HUES64 (cell line): ENCODE measurements around the gene SLC1A3.

Source experiments
- H3K27ac ChIP-seq: 2 replicates; pipeline ENCODE4 v1.7.0; 2013; ENCODE audit warnings: low read depth, low read length, inconsistent platforms
- H3K27me3 ChIP-seq: 2 replicates; pipeline ENCODE4 v1.6.1; 2013; ENCODE audit warnings: mild to moderate bottlenecking, low read length; ENCODE audit not compliant: insufficient read depth
- H3K36me3 ChIP-seq: 2 replicates; pipeline ENCODE4 v1.6.1; 2013; ENCODE audit warnings: mild to moderate bottlenecking, low read length; ENCODE audit not compliant: insufficient read depth
- H3K4me1 ChIP-seq: 2 replicates; pipeline ENCODE4 v1.6.1; 2013; ENCODE audit warnings: mild to moderate bottlenecking, low read length, moderate library complexity; ENCODE audit not compliant: insufficient read depth
- H3K4me3 ChIP-seq: 2 replicates; pipeline ENCODE4 v1.5.1; 2013; ENCODE audit warnings: mild to moderate bottlenecking, low read length, moderate library complexity
- H3K9ac ChIP-seq: 2 replicates; pipeline ENCODE4 v1.6.1; 2013; ENCODE audit warnings: mild to moderate bottlenecking, low read depth, low read length
- H3K9me3 ChIP-seq: 2 replicates; pipeline ENCODE4 v1.6.1; 2013; ENCODE audit warnings: low read depth, low read length; ENCODE audit not compliant: insufficient read depth
- WGBS: fragments of 150-250, 120-280 bp; methylation state at CpG from one replicate; pipeline ENCODE4 v1.1.7; 2013; ENCODE audit warnings: missing lambda C conversion rate; 5-methylcytosine and 5-hydroxymethylcytosine counted together

SLC1A3 gene

GRCh38 chr5:36722900-36723299 is 116.5 kb downstream of the SLC1A3 start:
- Histone ChIP-seq H3K36me3 (no peaks in the 10 kb centered on the region), H3K4me1 (peaks cover 10% of the 10 kb centered on the region; the same call in 1 of the 2 replicates), H3K9me3 (no peaks in the 10 kb centered on the region), H3K4me3 (no peak overlapping the region), H3K27ac (no peak overlapping the region), H3K27me3 (no peaks in the 10 kb centered on the region), H3K9ac (no peak overlapping the region)
- 87% methylated on average over 6 of the region's 6 CpGs for WGBS

- no peaks in the 10 kb centered on the region for H3K36me3 ChIP-seq
- no peak overlapping the region for H3K9ac ChIP-seq
- H3K4me1 ChIP-seq: peaks cover 10% of the 10 kb centered on the region; the same call in 1 of the 2 replicates
- no peaks in the 10 kb centered on the region for H3K27me3 ChIP-seq
- no peak overlapping the region for H3K4me3 ChIP-seq
- no peaks in the 10 kb centered on the region for H3K9me3 ChIP-seq
- 93% methylated on average over 2 of the region's 2 CpGs for WGBS
- H3K27ac ChIP-seq: no peak overlapping the region
Observed at GRCh38 chr5:36723912-36724311, 117.5 kb downstream of the SLC1A3 start.

GRCh38 chr5:36724467-36725332 is 118.3 kb downstream of the SLC1A3 start:
- Histone ChIP-seq H3K4me3 (no peak overlapping the region), H3K36me3 (no peaks in the 10 kb centered on the region), H3K4me1 (peaks cover 10% of the 10 kb centered on the region; the same call in 1 of the 2 replicates), H3K9ac (no peak overlapping the region), H3K27me3 (no peaks in the 10 kb centered on the region), H3K9me3 (no peaks in the 10 kb centered on the region), H3K27ac (no peak overlapping the region)
- WGBS: 89% methylated on average over 4 of the region's 6 CpGs

- no peak overlapping the region for H3K4me3 ChIP-seq
- 100% methylated on average over 1 of the region's 1 CpG for WGBS
- no peak overlapping the region for H3K27ac ChIP-seq
- no peaks in the 10 kb centered on the region for H3K36me3 ChIP-seq
- no peaks in the 10 kb centered on the region for H3K9me3 ChIP-seq
- H3K27me3 ChIP-seq: no peaks in the 10 kb centered on the region
- H3K4me1 ChIP-seq: peaks cover 10% of the 10 kb centered on the region; the same call in 1 of the 2 replicates
- H3K9ac ChIP-seq: no peak overlapping the region
Observed at GRCh38 chr5:36726317-36726716, 119.9 kb downstream of the SLC1A3 start.

GRCh38 chr5:36726767-36727166 is 120.4 kb downstream of the SLC1A3 start:
- H3K4me3 ChIP-seq: no peak overlapping the region
- H3K27me3 ChIP-seq: no peaks in the 10 kb centered on the region
- H3K4me1 ChIP-seq: peaks cover 10% of the 10 kb centered on the region; the same call in 1 of the 2 replicates
- no peaks in the 10 kb centered on the region for H3K9me3 ChIP-seq
- no peak overlapping the region for H3K27ac ChIP-seq
- 89% methylated on average over 1 of the region's 1 CpG for WGBS
- H3K9ac ChIP-seq: no peak overlapping the region
- no peaks in the 10 kb centered on the region for H3K36me3 ChIP-seq

GRCh38 chr5:36728697-36729543 is 122.5 kb downstream of the SLC1A3 start:
- Histone ChIP-seq H3K4me1 (peaks cover 10% of the 10 kb centered on the region; the same call in 1 of the 2 replicates), H3K27ac (no peak overlapping the region), H3K4me3 (no peak overlapping the region), H3K36me3 (no peaks in the 10 kb centered on the region), H3K27me3 (no peaks in the 10 kb centered on the region), H3K9ac (no peak overlapping the region), H3K9me3 (no peaks in the 10 kb centered on the region)
- WGBS: 40% methylated on average over 4 of the region's 6 CpGs

- no peak overlapping the region for H3K27ac ChIP-seq
- no peak overlapping the region for H3K4me3 ChIP-seq
- no peaks in the 10 kb centered on the region for H3K36me3 ChIP-seq
- no peak overlapping the region for H3K9ac ChIP-seq
- H3K4me1 ChIP-seq: no peaks in the 10 kb centered on the region
- no peaks in the 10 kb centered on the region for H3K9me3 ChIP-seq
- 94% methylated on average over 6 of the region's 6 CpGs for WGBS
- no peaks in the 10 kb centered on the region for H3K27me3 ChIP-seq
Observed at GRCh38 chr5:36730537-36731216, 124.3 kb downstream of the SLC1A3 start.

GRCh38 chr5:36733183-36733582 is 126.8 kb downstream of the SLC1A3 start:
- Histone ChIP-seq H3K27ac (no peak overlapping the region), H3K27me3 (no peaks in the 10 kb centered on the region), H3K4me1 (no peaks in the 10 kb centered on the region)

GRCh38 chr5:36734422-36734821 is 128.0 kb downstream of the SLC1A3 start:
- Histone ChIP-seq H3K9me3 (no peaks in the 10 kb centered on the region), H3K4me1 (no peaks in the 10 kb centered on the region), H3K27ac (no peak overlapping the region), H3K9ac (no peak overlapping the region), H3K4me3 (no peak overlapping the region), H3K36me3 (no peaks in the 10 kb centered on the region), H3K27me3 (no peaks in the 10 kb centered on the region)
- WGBS: 81% methylated on average over 4 of the region's 4 CpGs

More at GRCh38 chr5:36733183-36733582, 126.8 kb downstream of the SLC1A3 start:
- Histone ChIP-seq H3K9ac (no peak overlapping the region), H3K9me3 (no peaks in the 10 kb centered on the region), H3K36me3 (no peaks in the 10 kb centered on the region), H3K4me3 (no peak overlapping the region)
- WGBS: 87% methylated on average over 4 of the region's 5 CpGs

- Histone ChIP-seq H3K4me1 (0 out of 2 replicates have a peak, but pooled peaks cover 2% of the 10 kb centered on the region), H3K27me3 (no peaks in the 10 kb centered on the region), H3K9ac (no peak overlapping the region), H3K9me3 (no peaks in the 10 kb centered on the region), H3K4me3 (no peak overlapping the region), H3K36me3 (no peaks in the 10 kb centered on the region), H3K27ac (no peak overlapping the region)
Observed at GRCh38 chr5:36735891-36736290, 129.5 kb downstream of the SLC1A3 start.
